ENCODE data around the gene EBF4.

EBF4 gene

DNA sequence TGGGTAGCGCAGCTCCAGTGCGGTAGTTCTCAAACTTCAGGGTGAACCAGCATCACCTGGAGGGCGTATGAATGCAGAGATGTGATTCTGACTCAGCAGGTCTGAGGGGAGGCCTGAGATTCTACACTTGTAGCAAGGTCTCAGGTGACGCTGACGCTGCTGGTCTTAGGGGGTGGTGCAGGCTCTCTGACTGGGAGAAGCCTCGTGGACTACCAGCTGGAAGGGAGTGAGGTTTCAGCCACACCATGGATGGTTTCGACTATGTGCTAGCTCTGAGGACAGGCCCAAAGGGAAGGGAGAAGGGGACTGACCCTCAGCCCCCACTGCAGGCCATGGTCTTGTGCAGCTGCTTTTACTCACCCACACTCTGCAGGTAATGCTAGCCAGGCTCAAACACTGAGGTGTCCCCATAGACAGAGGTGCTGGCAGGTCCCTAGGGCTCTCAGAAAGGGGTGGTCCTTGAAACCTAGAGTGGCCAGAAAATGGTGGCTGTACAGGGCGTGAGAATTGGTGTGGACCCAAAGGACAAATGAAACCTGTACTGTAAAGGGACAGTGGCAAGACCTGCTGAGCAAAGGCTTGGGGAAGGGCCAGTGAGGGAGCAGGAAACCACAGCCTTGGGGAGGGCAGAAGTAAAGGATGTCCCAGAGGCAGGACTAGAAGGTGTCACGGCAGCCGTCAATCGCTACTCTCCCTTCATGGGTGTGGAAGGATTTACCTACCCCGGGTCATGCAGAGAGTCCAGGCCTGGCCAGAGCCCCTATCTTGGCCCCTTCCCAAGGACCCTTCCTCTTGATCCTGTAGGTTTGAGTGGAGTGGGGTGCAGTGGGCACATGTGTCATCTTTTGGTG lies 52.7 kb downstream of the EBF4 start:
- no peak for DNase-seq

GRCh38 chr20:2745936-2746635 lies 53.5 kb downstream of the EBF4 start:
- no peak for DNase-seq

DNA sequence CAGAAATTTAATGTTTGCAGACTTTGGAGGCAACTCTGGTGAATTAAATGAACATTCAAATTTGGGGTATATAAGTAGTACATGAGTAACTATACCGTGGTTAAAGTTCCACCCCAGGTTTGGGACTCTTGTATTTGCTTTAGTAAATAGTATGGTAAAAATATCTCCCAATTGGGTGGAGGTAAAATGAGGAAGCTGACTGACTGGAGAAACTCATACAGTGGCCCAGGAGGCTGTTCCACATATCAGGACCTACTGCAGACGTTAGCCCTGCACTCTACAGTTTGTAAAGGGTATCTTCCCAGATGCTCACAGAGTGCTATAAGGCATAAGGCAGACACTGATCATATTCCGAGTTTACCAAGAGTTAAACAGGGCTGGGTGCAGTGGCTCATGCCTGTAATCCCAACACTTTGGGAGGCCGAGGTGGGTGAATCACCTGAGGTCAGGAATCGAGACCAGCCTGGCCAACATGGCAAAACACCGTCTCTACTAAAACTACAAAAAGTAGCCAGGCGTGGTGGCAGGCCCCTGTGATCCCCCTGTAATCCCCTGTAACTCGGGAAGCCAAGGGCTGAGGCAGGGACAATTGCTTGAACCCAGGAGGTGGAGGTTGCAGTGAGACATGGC lies 54.2 kb downstream of the EBF4 start:
- DNase-seq, result no peak

GRCh38 chr20:2747676-2748235 lies 55.2 kb downstream of the EBF4 start:
- DNase-seq, result no peak

- no peak for DNase-seq
Observed at GRCh38 chr20:2748551-2749342, 56.2 kb downstream of the EBF4 start.

DNA sequence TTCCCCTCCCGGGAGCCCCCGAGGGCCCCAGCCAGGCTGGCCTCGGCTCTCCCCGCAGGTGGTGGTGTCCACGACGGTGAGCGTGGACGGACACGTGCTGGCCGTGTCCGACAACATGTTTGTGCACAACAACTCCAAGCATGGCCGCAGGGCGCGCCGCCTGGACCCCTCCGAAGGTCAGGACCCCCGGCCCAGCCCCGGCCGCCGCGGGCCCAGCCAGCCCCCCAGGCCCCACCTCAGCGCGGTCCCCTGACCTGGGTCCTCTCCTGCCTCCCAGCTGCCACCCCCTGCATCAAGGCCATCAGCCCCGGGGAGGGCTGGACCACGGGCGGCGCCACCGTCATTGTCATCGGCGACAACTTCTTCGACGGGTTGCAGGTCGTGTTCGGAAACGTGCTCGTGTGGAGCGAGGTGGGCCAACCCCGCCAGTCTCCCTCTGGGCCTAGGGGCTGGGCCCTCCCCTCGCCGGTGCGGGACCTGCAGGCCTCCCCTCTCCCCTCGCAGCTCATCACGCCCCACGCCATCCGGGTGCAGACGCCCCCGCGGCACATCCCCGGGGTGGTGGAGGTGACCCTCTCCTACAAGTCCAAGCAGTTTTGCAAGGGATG lies 56.9 kb downstream of the EBF4 start:
- no peak for DNase-seq

DNA sequence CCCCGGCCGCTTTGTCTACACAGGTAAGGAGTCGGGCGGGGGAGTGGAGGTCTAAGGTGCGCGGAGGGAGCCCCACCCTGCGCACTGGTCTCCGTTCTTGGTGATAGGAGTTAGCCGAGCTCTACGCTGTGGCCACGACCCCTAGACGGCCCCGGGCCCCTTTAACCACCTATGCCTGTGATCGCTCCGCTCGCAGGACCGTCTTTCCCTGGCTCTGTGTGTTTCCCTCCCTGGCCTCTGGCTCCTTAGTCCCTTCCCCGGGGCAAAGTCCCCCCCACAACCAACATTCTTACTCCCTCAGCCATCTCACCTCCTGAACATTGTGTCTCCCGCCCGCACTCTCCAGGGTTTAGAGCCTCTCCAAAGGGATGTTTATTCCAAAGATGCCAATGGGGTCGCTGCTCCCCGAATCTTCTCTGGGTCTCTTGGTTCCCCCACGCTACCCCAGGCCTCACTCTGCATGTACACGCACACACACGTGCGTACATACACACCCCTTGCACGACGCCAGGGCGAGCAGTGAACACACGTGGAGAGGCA lies 57.4 kb downstream of the EBF4 start:
- DNase-seq, result no peak

DNA sequence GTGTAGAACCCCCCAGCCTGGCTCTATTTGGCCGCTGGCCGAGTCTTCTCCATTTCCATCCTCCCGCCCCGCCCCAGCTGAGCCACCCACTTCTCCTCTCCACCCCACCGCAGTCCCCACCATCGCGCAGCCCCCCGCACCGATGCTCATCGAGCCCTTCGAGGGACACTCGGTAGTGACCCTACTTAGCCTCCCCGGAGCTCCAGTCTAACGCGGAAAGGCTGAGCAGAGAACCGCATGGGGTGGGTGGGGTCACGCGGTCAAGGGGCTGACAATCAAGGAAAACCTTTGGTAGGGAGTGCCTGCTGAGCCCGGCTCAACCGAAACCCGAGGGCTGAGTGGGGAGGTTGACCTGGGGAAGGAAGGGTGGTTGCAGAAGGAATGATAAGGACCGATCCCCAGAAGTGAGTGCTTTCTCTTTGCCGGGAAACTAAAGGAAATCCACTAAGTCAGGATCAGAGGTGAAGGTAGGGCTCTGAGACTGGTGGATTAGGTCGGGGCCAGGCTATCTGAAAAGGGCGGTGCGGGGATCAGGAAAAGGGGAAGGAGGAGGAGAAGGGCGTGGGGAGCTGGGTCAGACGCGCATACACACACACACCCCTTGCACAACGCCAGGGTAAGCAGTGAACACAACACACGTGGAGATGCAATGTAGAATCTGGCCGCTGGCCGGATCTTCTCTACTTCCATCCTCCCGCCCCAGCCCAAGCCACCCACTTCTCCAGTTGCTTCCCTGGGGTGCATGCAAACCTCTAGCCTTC lies 58.1 kb downstream of the EBF4 start:
- no peak for DNase-seq

DNA sequence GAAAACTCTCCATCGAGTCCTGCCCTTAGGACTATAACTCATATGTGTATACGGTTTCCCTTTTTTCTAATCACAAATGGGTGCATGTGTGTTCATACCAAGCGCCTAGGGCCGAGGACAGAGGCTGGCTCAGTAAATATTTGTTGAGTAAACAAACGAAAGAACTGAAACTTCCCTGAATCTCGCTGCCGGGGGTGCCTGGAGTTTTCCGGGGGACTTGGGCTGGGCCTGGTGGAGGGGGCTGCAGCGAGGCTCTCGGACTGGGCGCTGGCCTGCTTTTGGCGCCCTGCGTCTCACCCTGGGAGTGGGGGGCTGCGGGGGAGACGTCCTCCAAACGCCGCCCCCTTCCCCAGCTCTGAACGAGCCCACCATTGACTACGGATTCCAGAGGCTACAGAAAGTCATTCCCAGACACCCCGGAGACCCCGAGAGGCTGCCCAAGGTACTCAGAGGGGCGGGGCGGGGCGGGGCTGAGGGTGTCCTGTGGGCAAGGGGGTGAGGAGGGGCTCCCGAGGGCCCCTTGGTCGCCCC lies 58.8 kb downstream of the EBF4 start:
- DNase-seq, result no peak

GRCh38 chr20:2751878-2752566 lies 59.4 kb downstream of the EBF4 start:
- DNase-seq, result no peak

DNA sequence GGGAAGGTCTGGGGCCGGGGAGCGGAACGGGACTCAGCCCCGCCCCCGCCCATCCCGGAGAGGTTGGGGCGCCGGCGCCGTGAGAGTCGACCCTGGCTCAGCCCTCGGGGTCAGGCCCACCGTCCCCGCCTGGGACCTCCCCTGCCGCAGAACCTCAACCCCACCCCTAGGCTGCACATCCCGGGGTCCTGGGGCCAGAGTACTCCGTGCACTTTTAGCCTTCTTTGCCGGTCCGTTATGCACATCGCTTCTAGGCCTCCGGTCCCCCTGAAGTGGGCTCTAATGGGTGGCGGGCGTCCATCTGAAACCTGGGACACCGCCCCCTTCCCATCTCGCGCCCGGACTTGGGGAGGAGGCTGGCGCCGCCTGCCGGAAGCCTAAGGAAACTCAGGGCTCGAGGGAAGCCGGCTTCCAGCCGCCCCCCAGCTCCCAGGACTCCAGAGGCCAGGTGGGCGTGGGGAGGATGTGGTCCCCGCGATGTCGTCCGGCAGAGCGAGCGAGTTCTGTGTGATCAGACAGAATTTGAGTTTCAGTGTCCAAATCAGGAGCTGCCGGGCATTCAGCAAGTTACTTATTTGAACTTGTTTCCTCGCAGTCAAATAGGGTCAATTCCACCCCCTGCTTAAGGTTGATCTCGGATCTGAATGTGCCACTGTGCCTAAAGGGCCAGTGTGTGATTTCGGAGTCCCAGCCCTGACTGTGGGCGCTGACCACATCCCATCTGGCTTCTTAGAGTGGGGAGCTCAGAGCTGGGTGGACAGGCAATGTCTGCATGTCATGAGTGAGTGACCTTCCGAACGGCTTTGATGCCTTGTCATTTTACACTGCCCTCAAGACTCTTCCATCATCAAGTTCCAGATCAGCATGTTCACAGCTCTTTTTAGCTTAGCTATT lies 60.2 kb downstream of the EBF4 start:
- DNase-seq, result no peak

DNA sequence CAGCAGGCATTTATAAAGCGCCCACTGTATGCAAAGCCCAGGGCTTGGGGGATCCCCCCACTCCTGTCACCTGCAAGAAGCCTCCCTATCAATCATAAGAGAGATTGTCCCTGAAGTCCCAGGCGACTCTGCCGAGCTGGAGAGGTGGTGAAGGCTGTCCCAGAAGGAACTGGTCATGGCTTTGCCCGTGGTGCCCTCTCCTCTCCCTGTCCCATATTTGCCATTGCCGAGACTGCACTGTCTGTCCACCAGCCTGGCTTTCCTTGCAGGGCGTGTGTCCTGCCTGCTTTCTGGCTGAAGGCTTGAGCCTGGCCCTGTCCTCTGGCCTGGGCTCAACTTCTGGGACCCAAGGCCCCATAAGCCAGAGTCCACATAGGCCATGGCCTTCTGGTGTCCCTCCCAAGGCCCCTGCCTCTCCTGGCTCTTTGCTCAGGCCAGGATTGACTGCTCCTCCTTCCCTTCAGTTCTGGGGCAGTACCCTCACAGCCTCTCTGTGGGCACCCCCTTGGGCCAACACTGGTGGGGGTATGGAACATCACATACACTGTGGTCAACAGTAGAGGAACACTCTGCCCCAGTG lies 61.0 kb downstream of the EBF4 start:
- DNase-seq, result no peak

DNA sequence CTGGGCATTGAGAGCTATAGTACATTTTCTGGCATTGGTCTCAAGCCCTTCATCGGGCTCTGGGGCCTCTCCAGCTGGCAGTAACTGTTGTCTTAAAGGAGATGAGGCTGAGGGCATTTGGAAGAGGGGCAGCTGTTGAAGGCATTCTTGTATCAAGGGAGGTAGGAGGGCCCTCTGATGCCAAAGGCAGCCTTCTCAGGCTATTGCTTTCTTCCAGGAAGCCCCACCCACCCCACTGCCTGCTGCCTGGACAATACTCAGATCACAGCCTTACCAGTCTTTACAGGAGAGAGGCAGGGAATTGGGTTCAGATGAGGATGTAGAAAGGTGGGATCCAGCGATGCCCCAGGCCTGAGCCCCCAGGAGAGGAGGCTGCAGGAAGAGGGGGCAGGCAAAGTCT lies 61.8 kb downstream of the EBF4 start:
- DNase-seq, result no peak

- DNase-seq, result no peak
Observed at GRCh38 chr20:2755451-2756055, 63.0 kb downstream of the EBF4 start.

DNA sequence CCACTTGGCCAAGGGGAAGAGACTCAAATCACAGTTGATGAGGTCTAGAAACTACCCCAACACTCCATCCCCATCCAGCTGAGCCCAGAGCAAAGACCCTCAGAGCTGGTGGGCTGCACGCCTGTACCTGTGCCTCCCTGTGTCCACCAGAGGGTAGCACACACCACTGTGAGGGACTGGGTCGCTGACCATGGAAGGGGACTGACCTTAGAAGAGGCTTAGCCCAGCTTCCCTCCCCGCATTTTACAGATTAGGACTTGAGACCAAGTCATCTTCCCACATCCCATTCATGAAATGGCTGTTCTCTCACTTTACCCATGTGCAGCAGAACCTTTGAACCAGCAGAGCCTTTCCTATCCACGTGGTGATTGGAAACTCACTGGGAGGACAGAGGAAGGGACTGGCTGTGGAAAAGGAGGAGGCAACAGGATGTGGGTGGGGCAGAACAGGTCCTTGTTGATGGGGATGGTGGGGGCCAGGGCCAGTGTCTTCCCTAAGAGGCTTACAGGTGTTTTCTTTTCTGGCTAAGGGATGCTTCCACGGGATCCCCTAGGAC lies 63.6 kb downstream of the EBF4 start:
- DNase-seq, result no peak

GRCh38 chr20:2757001-2757400 lies 64.4 kb downstream of the EBF4 start:
- DNase-seq, result no peak

- no peak for DNase-seq
Observed at GRCh38 chr20:2757969-2758368, 65.4 kb downstream of the EBF4 start.

GRCh38 chr20:2759143-2759542 lies 66.6 kb downstream of the EBF4 start:
- no peak for DNase-seq
